ENCODE measurements around the gene ATP1A1.
A peak's percentile ranks its signal among the peaks of the same experiment; 100 is the strongest.

Gene ATP1A1

GRCh38 chr1:116343019-116343418 lies 30.0 kb upstream of the ATP1A1 start:
- whole genome bisulfite sequencing: 80% methylated on average over 3 of the region's 4 CpGs
- Histone ChIP-seq H2BK15ac (ENCODE audit: low read depth, poor library complexity, severe bottlenecking) (no peak overlapping the region), H3K36me3 (ENCODE audit: control insufficient read depth in 1 of 2, insufficient read depth in 2 of 2, low read depth in 1 of 2, low read length in 2 of 2) (no peaks in the 10 kb centered on the region), H2BK120ac (ENCODE audit: low read depth, low read length) (no peak overlapping the region), H3K23ac (ENCODE audit: low read length in 2 of 2) (no peak overlapping the region), H2AK5ac (ENCODE audit: low read length, severe bottlenecking) (no peak overlapping the region), H2BK5ac (ENCODE audit: low read depth, low read length, poor library complexity, severe bottlenecking) (no peak overlapping the region), H3K4me1 (ENCODE audit: control insufficient read depth, insufficient read depth, low read depth, low read length) (no peaks in the 10 kb centered on the region), H3K27me3 (ENCODE audit: control insufficient read depth in 1 of 2, insufficient read depth in 1 of 2, low read length in 2 of 2) (peaks cover 0 to 21% of the 10 kb centered on the region in 2 experiments), H3K4me2 (ENCODE audit: low read length, poor library complexity, severe bottlenecking) (no peak overlapping the region), H4K91ac (ENCODE audit: low read length) (no peak overlapping the region), H3K9ac (ENCODE audit: low read length) (no peak overlapping the region), H3K14ac (ENCODE audit: low read length in 2 of 2) (no peak overlapping the region), H3K79me1 (replicated peaks; ENCODE audit: low read length, poor library complexity, severe bottlenecking) (no peaks in the 10 kb centered on the region), H2AFZ (ENCODE audit: low read depth, low read length) (no peak overlapping the region), H3K9me3 (ENCODE audit: control insufficient read depth, low read length) (no peaks in the 10 kb centered on the region), H3K18ac (ENCODE audit: low read depth in 1 of 2, low read length in 2 of 2) (no peak overlapping the region), H2BK12ac (ENCODE audit: low read length in 2 of 2) (no peak overlapping the region), H3K27ac (ENCODE audit: low read length, poor library complexity, severe bottlenecking) (no peak overlapping the region), H3K4me3 (ENCODE audit: insufficient read depth in 1 of 2, low read depth in 1 of 2, low read length in 2 of 2) (no peak overlapping the region), H4K8ac (ENCODE audit: low read length) (no peak overlapping the region), H3K4ac (ENCODE audit: low read depth in 1 of 2, low read length in 2 of 2) (no peak overlapping the region)
- no peak for DNase-seq

GRCh38 chr1:116345011-116345410 lies 28.0 kb upstream of the ATP1A1 start:
- no peak overlapping the region for H2BK5ac ChIP-seq (ENCODE audit: low read depth, low read length, poor library complexity, severe bottlenecking)
- no peak overlapping the region for H4K91ac ChIP-seq (ENCODE audit: low read length)
- H4K8ac ChIP-seq (ENCODE audit: low read length): no peak overlapping the region
- H3K14ac ChIP-seq (ENCODE audit: low read length in 2 of 2): no peak overlapping the region
- no peak overlapping the region for H3K4me2 ChIP-seq (ENCODE audit: low read length, poor library complexity, severe bottlenecking)
- no peak overlapping the region for H3K4ac ChIP-seq (ENCODE audit: low read depth in 1 of 2, low read length in 2 of 2)
- H2BK12ac ChIP-seq (ENCODE audit: low read length in 2 of 2): no peak overlapping the region
- no peak overlapping the region for H2BK120ac ChIP-seq (ENCODE audit: low read depth, low read length)
- H3K27ac ChIP-seq (ENCODE audit: low read length, poor library complexity, severe bottlenecking): no peak overlapping the region
- no peak overlapping the region for H3K4me3 ChIP-seq (ENCODE audit: insufficient read depth in 1 of 2, low read depth in 1 of 2, low read length in 2 of 2)
- no peaks in the 10 kb centered on the region for H3K9me3 ChIP-seq (ENCODE audit: control insufficient read depth, low read length)
- H3K9ac ChIP-seq (ENCODE audit: low read length): no peak overlapping the region
- H3K36me3 ChIP-seq (ENCODE audit: control insufficient read depth in 1 of 2, insufficient read depth in 2 of 2, low read depth in 1 of 2, low read length in 2 of 2): no peaks in the 10 kb centered on the region
- H3K18ac ChIP-seq (ENCODE audit: low read depth in 1 of 2, low read length in 2 of 2): no peak overlapping the region
- H2BK15ac ChIP-seq (ENCODE audit: low read depth, poor library complexity, severe bottlenecking): no peak overlapping the region
- no peak for DNase-seq
- H3K4me1 ChIP-seq (ENCODE audit: control insufficient read depth, insufficient read depth, low read depth, low read length): no peaks in the 10 kb centered on the region
- no peaks in the 10 kb centered on the region for H3K79me1 ChIP-seq (replicated peaks; ENCODE audit: low read length, poor library complexity, severe bottlenecking)
- 100% methylated on average over 1 of the region's 1 CpG for WGBS
- no peak overlapping the region for H3K23ac ChIP-seq (ENCODE audit: low read length in 2 of 2)
- no peak overlapping the region for H2AFZ ChIP-seq (ENCODE audit: low read depth, low read length)
- H3K27me3 ChIP-seq (ENCODE audit: control insufficient read depth in 1 of 2, insufficient read depth in 1 of 2, low read length in 2 of 2): peaks cover 0 to 21% of the 10 kb centered on the region in 2 experiments
- H2AK5ac ChIP-seq (ENCODE audit: low read length, severe bottlenecking): no peak overlapping the region

DNA sequence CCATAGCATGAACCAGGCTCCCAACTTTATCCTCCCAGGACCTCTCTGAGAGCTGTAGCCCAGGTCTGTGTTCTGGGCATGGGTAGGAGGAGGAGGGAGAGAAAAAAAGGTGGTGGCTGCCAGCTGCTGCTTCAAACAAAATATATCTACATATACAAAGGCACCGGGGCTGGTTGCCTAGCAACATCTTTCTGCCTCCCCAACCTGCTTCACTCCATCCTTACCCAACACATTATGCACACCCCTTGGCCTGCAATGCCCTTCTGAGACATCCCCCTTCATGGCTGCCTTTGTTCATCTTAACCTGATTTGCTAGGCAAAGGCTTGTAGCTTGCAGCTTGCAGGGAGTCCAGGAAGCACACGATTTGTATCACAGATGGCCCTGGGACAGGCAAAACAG lies 27.2 kb upstream of the ATP1A1 start:
- Histone ChIP-seq H3K4me1 (ENCODE audit: control insufficient read depth, insufficient read depth, low read depth, low read length) (no peaks in the 10 kb centered on the region), H3K79me1 (replicated peaks; ENCODE audit: low read length, poor library complexity, severe bottlenecking) (no peaks in the 10 kb centered on the region), H2BK5ac (ENCODE audit: low read depth, low read length, poor library complexity, severe bottlenecking) (no peak overlapping the region), H4K91ac (ENCODE audit: low read length) (no peak overlapping the region), H2BK120ac (ENCODE audit: low read depth, low read length) (no peak overlapping the region), H2BK12ac (ENCODE audit: low read length in 2 of 2) (no peak overlapping the region), H3K9me3 (ENCODE audit: control insufficient read depth, low read length) (no peaks in the 10 kb centered on the region), H3K27ac (ENCODE audit: low read length, poor library complexity, severe bottlenecking) (no peak overlapping the region), H3K4me3 (ENCODE audit: insufficient read depth in 1 of 2, low read depth in 1 of 2, low read length in 2 of 2) (no peak overlapping the region), H3K23ac (ENCODE audit: low read length in 2 of 2) (no peak overlapping the region), H3K14ac (ENCODE audit: low read length in 2 of 2) (peak overlapping the region in 1 of 2 experiments; percentile 81), H3K9ac (ENCODE audit: low read length) (no peak overlapping the region), H4K8ac (ENCODE audit: low read length) (no peak overlapping the region), H3K4me2 (ENCODE audit: low read length, poor library complexity, severe bottlenecking) (no peak overlapping the region), H3K4ac (ENCODE audit: low read depth in 1 of 2, low read length in 2 of 2) (no peak overlapping the region), H2BK15ac (ENCODE audit: low read depth, poor library complexity, severe bottlenecking) (no peak overlapping the region), H3K18ac (ENCODE audit: low read depth in 1 of 2, low read length in 2 of 2) (no peak overlapping the region), H2AK5ac (ENCODE audit: low read length, severe bottlenecking) (no peak overlapping the region), H3K36me3 (ENCODE audit: control insufficient read depth in 1 of 2, insufficient read depth in 2 of 2, low read depth in 1 of 2, low read length in 2 of 2) (no peaks in the 10 kb centered on the region), H2AFZ (ENCODE audit: low read depth, low read length) (no peak overlapping the region), H3K27me3 (ENCODE audit: control insufficient read depth in 1 of 2, insufficient read depth in 1 of 2, low read length in 2 of 2) (peaks cover 0 to 21% of the 10 kb centered on the region in 2 experiments)
- WGBS: 70% methylated on average over 2 of the region's 2 CpGs
- no peak for DNase-seq

- Histone ChIP-seq H4K91ac (ENCODE audit: low read length) (no peak overlapping the region), H2BK120ac (ENCODE audit: low read depth, low read length) (no peak overlapping the region), H4K8ac (ENCODE audit: low read length) (no peak overlapping the region), H2BK5ac (ENCODE audit: low read depth, low read length, poor library complexity, severe bottlenecking) (no peak overlapping the region), H2AFZ (ENCODE audit: low read depth, low read length) (no peak overlapping the region), H3K27me3 (ENCODE audit: control insufficient read depth in 1 of 2, insufficient read depth in 1 of 2, low read length in 2 of 2) (peaks cover 0 to 21% of the 10 kb centered on the region in 2 experiments), H3K27ac (ENCODE audit: low read length, poor library complexity, severe bottlenecking) (no peak overlapping the region), H3K4me3 (ENCODE audit: insufficient read depth in 1 of 2, low read depth in 1 of 2, low read length in 2 of 2) (no peak overlapping the region), H3K79me1 (replicated peaks; ENCODE audit: low read length, poor library complexity, severe bottlenecking) (no peaks in the 10 kb centered on the region), H3K4me2 (ENCODE audit: low read length, poor library complexity, severe bottlenecking) (no peak overlapping the region), H2BK15ac (ENCODE audit: low read depth, poor library complexity, severe bottlenecking) (no peak overlapping the region), H3K9me3 (ENCODE audit: control insufficient read depth, low read length) (no peaks in the 10 kb centered on the region), H2BK12ac (ENCODE audit: low read length in 2 of 2) (no peak overlapping the region), H3K9ac (ENCODE audit: low read length) (no peak overlapping the region), H2AK5ac (ENCODE audit: low read length, severe bottlenecking) (no peak overlapping the region), H3K4me1 (ENCODE audit: control insufficient read depth, insufficient read depth, low read depth, low read length) (no peaks in the 10 kb centered on the region), H3K18ac (ENCODE audit: low read depth in 1 of 2, low read length in 2 of 2) (no peak overlapping the region), H3K36me3 (ENCODE audit: control insufficient read depth in 1 of 2, insufficient read depth in 2 of 2, low read depth in 1 of 2, low read length in 2 of 2) (no peaks in the 10 kb centered on the region), H3K4ac (ENCODE audit: low read depth in 1 of 2, low read length in 2 of 2) (no peak overlapping the region), H3K23ac (ENCODE audit: low read length in 2 of 2) (no peak overlapping the region), H3K14ac (ENCODE audit: low read length in 2 of 2) (no peak overlapping the region)
- no peak for DNase-seq
- WGBS: 57% methylated on average over 3 of the region's 4 CpGs
Measured at GRCh38 chr1:116346943-116347673, 25.9 kb upstream of the ATP1A1 start.

All from mesenchymal stem cell (in vitro differentiated cells and primary cell).